SK-N-SH treated with all-trans-retinoic acid at 6 μM for 48 hours (cell line): ENCODE measurements around the gene NKD2.

Experiments used
- ATAC-seq: fragments of 200-7000 bp; cut with Tn5 transposase; 3 replicates; pipeline ENCODE4 v1.9.1; 2020; ENCODE audit warnings: mild to moderate bottlenecking, moderate library complexity
- BACH2 ChIP-seq: fragments of 250-450 bp; sonication (Bioruptor Pico); IDR thresholded peaks from 2 replicates; pipeline ENCODE4 v1.9.0; 2021; ENCODE audit warnings: mild to moderate bottlenecking, borderline replicate concordance
- CSDC2 ChIP-seq: fragments of 250-450 bp; sonication (Bioruptor Pico); IDR thresholded peaks from 2 replicates; pipeline ENCODE4 v1.5.0; 2020; ENCODE audit warnings: mild to moderate bottlenecking, moderate library complexity
- ESRRG ChIP-seq: fragments of 250-450 bp; sonication (Bioruptor Pico); IDR thresholded peaks from 2 replicates; pipeline ENCODE4 v1.6.1; 2021; ENCODE audit warnings: mild to moderate bottlenecking
- GLIS3 ChIP-seq: fragments of 250-450 bp; sonication (Bioruptor Pico); IDR thresholded peaks from 2 replicates; pipeline ENCODE4 v1.5.0; 2020; ENCODE audit warnings: mild to moderate bottlenecking, moderate library complexity
- ISL1 ChIP-seq: fragments of 250-450 bp; sonication (Bioruptor Pico); IDR thresholded peaks from 2 replicates; pipeline ENCODE4 v2.1.2; 2022; ENCODE audit warnings: mild to moderate bottlenecking, moderate library complexity
- OSR1 ChIP-seq: fragments of 250-450 bp; sonication (Bioruptor Pico); IDR thresholded peaks from 2 replicates; pipeline ENCODE4 v1.8.0; 2022; ENCODE audit warnings: moderate library complexity, mild to moderate bottlenecking, inconsistent platforms
- RARB ChIP-seq: fragments of 250-450 bp; sonication (Bioruptor Pico); IDR thresholded peaks from 2 replicates; pipeline ENCODE4 v1.8.0; 2021; ENCODE audit warnings: mild to moderate bottlenecking, moderate library complexity
- SNAI2 ChIP-seq: fragments of 250-450 bp; sonication (Bioruptor Pico); IDR thresholded peaks from 2 replicates; pipeline ENCODE4 v1.5.0; 2020; ENCODE audit warnings: mild to moderate bottlenecking, moderate library complexity
- TCF4 ChIP-seq: fragments of 250-450 bp; sonication (Bioruptor Pico); IDR thresholded peaks from 2 replicates; pipeline ENCODE4 v1.8.0; 2021; ENCODE audit warnings: mild to moderate bottlenecking, moderate library complexity, borderline replicate concordance
- TOX ChIP-seq: fragments of 250-450 bp; sonication (Bioruptor Pico); IDR thresholded peaks from 2 replicates; pipeline ENCODE4 v1.8.0; 2021; ENCODE audit warnings: mild to moderate bottlenecking, moderate library complexity, borderline replicate concordance
- ZC3H10 ChIP-seq: fragments of 250-450 bp; sonication (Bioruptor Pico); IDR thresholded peaks from 2 replicates; pipeline ENCODE4 v1.5.1; 2021; ENCODE audit warnings: mild to moderate bottlenecking, moderate library complexity
- ZNF565 ChIP-seq: fragments of 450-650 bp; formaldehyde crosslinking; conservative IDR thresholded peaks from 2 replicates; pipeline ENCODE4 v1.5.0; 2020; ENCODE audit warnings: low read depth, mild to moderate bottlenecking, moderate library complexity
- ZNF70 ChIP-seq: fragments of 450-650 bp; formaldehyde crosslinking; IDR thresholded peaks from 2 replicates; pipeline ENCODE4 v1.5.0; 2020; ENCODE audit warnings: mild to moderate bottlenecking, moderate library complexity
- ZNF8 ChIP-seq: fragments of 450-650 bp; formaldehyde crosslinking; IDR thresholded peaks from 2 replicates; pipeline ENCODE4 v1.5.0; 2020; ENCODE audit warnings: mild to moderate bottlenecking, moderate library complexity
- TF ChIP-seq, protein P1 (sequence below): fragments of 250-450 bp; sonication (Bioruptor Pico); IDR thresholded peaks from 2 replicates; pipeline ENCODE4 v1.5.1; 2021; ENCODE audit warnings: mild to moderate bottlenecking, moderate library complexity
- TF ChIP-seq, protein P2 (sequence below): fragments of 250-450 bp; sonication (Bioruptor Pico); IDR thresholded peaks from 2 replicates; pipeline ENCODE4 v1.5.1; 2020; ENCODE audit warnings: low read depth, mild to moderate bottlenecking, moderate library complexity
- TF ChIP-seq, protein P3 (sequence below): fragments of 250-450 bp; sonication (Bioruptor Pico); IDR thresholded peaks from 2 replicates; pipeline ENCODE4 v1.8.0; 2021; ENCODE audit warnings: low read depth, mild to moderate bottlenecking, moderate library complexity, borderline replicate concordance
- TF ChIP-seq, protein P4 (sequence below): fragments of 250-450 bp; sonication (Bioruptor Pico); IDR thresholded peaks from 2 replicates; pipeline ENCODE4 v1.5.0; 2020; ENCODE audit warnings: mild to moderate bottlenecking, moderate library complexity
- TF ChIP-seq, protein P5 (sequence below): fragments of 250-450 bp; sonication (Bioruptor Pico); IDR thresholded peaks from 2 replicates; pipeline ENCODE4 v1.8.0; 2020; ENCODE audit warnings: mild to moderate bottlenecking, moderate library complexity, borderline replicate concordance

Gene NKD2

DNA sequence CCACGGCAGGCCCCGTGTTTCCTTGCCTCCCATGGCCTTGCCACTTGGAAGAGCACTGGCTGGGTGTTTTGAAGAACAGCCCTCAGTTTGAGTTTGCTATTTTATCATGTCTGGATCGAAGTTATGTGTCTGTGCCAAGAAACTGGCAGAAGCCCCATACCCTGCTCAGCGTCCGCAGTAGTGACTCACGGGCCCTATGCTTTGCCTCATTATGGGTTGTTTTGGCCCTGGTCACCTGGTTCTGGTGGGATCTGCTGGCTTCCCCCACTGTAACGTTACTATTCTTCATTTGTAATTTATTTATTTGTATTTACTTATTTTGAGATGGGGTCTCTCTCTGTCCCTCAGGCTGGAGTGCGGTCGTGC lies 42.3 kb upstream of the NKD2 start (continued):
- TF ChIP-seq, protein P1, sequence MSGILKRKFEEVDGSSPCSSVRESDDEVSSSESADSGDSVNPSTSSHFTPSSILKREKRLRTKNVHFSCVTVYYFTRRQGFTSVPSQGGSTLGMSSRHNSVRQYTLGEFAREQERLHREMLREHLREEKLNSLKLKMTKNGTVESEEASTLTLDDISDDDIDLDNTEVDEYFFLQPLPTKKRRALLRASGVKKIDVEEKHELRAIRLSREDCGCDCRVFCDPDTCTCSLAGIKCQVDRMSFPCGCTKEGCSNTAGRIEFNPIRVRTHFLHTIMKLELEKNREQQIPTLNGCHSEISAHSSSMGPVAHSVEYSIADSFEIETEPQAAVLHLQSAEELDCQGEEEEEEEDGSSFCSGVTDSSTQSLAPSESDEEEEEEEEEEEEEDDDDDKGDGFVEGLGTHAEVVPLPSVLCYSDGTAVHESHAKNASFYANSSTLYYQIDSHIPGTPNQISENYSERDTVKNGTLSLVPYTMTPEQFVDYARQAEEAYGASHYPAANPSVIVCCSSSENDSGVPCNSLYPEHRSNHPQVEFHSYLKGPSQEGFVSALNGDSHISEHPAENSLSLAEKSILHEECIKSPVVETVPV (CRISPR knock-in tag): no peak
- TF ChIP-seq, protein P2, sequence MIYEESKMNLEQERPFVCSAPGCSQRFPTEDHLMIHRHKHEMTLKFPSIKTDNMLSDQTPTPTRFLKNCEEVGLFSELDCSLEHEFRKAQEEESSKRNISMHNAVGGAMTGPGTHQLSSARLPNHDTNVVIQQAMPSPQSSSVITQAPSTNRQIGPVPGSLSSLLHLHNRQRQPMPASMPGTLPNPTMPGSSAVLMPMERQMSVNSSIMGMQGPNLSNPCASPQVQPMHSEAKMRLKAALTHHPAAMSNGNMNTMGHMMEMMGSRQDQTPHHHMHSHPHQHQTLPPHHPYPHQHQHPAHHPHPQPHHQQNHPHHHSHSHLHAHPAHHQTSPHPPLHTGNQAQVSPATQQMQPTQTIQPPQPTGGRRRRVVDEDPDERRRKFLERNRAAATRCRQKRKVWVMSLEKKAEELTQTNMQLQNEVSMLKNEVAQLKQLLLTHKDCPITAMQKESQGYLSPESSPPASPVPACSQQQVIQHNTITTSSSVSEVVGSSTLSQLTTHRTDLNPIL (CRISPR knock-in tag): no peak
- TF ChIP-seq SNAI2 (CRISPR knock-in tag): no peak
- TF ChIP-seq, all 23 proteins: peak for 0

DNA sequence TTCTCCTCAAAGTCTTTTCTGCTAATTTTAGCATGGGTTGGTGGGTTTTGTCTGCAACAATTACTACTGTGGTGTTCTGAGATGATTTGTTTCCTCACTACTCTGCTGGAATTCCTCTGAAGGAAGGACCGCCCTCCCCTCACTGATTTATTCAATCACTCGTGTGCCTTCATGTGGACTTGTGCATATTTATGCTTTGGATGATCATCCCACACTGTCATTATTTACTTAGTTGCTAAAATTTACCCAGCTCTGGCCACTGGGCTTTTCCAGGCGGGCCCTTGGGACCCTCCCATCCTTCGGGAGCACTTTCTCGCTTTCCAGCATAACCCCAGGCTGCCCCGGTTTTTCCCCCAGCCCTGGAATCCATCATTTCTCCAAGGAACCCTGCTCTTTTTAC lies 41.7 kb upstream of the NKD2 start:
- TF ChIP-seq, protein P3, sequence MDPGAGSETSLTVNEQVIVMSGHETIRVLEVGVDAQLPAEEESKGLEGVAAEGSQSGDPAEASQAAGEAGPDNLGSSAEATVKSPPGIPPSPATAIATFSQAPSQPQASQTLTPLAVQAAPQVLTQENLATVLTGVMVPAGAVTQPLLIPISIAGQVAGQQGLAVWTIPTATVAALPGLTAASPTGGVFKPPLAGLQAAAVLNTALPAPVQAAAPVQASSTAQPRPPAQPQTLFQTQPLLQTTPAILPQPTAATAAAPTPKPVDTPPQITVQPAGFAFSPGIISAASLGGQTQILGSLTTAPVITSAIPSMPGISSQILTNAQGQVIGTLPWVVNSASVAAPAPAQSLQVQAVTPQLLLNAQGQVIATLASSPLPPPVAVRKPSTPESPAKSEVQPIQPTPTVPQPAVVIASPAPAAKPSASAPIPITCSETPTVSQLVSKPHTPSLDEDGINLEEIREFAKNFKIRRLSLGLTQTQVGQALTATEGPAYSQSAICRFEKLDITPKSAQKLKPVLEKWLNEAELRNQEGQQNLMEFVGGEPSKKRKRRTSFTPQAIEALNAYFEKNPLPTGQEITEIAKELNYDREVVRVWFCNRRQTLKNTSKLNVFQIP (CRISPR knock-in tag): no peak
- TF ChIP-seq ZNF70 (CRISPR knock-in tag): no peak
- TF ChIP-seq RARB (CRISPR knock-in tag): no peak
- TF ChIP-seq BACH2: no peak
- TF ChIP-seq CSDC2 (CRISPR knock-in tag): no peak
- TF ChIP-seq GLIS3: no peak
- TF ChIP-seq, protein P4, sequence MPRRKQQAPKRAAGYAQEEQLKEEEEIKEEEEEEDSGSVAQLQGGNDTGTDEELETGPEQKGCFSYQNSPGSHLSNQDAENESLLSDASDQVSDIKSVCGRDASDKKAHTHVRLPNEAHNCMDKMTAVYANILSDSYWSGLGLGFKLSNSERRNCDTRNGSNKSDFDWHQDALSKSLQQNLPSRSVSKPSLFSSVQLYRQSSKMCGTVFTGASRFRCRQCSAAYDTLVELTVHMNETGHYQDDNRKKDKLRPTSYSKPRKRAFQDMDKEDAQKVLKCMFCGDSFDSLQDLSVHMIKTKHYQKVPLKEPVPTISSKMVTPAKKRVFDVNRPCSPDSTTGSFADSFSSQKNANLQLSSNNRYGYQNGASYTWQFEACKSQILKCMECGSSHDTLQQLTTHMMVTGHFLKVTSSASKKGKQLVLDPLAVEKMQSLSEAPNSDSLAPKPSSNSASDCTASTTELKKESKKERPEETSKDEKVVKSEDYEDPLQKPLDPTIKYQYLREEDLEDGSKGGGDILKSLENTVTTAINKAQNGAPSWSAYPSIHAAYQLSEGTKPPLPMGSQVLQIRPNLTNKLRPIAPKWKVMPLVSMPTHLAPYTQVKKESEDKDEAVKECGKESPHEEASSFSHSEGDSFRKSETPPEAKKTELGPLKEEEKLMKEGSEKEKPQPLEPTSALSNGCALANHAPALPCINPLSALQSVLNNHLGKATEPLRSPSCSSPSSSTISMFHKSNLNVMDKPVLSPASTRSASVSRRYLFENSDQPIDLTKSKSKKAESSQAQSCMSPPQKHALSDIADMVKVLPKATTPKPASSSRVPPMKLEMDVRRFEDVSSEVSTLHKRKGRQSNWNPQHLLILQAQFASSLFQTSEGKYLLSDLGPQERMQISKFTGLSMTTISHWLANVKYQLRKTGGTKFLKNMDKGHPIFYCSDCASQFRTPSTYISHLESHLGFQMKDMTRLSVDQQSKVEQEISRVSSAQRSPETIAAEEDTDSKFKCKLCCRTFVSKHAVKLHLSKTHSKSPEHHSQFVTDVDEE (CRISPR knock-in tag): no peak
- no peak for TF ChIP-seq ZNF565 (CRISPR knock-in tag)
- no peak for TF ChIP-seq ESRRG
- TF ChIP-seq ISL1 (CRISPR knock-in tag): no peak
- TF ChIP-seq OSR1: no peak
- TF ChIP-seq SNAI2 (CRISPR knock-in tag): no peak
- TF ChIP-seq ZNF8 (CRISPR knock-in tag): no peak
- TF ChIP-seq, protein P1 (CRISPR knock-in tag): no peak
- TF ChIP-seq ZC3H10 (CRISPR knock-in tag): no peak
- TF ChIP-seq, protein P5, sequence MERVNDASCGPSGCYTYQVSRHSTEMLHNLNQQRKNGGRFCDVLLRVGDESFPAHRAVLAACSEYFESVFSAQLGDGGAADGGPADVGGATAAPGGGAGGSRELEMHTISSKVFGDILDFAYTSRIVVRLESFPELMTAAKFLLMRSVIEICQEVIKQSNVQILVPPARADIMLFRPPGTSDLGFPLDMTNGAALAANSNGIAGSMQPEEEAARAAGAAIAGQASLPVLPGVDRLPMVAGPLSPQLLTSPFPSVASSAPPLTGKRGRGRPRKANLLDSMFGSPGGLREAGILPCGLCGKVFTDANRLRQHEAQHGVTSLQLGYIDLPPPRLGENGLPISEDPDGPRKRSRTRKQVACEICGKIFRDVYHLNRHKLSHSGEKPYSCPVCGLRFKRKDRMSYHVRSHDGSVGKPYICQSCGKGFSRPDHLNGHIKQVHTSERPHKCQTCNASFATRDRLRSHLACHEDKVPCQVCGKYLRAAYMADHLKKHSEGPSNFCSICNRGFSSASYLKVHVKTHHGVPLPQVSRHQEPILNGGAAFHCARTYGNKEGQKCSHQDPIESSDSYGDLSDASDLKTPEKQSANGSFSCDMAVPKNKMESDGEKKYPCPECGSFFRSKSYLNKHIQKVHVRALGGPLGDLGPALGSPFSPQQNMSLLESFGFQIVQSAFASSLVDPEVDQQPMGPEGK (CRISPR knock-in tag): no peak
- TF ChIP-seq, protein P2 (CRISPR knock-in tag): no peak
- TF ChIP-seq TOX (CRISPR knock-in tag): no peak
- TF ChIP-seq TCF4 (CRISPR knock-in tag): no peak

More for the DNA sequence above, 41.7 kb upstream of the NKD2 start:
- no peak for ATAC-seq
